Heart right ventricle (tissue), 16 donors: ENCODE data around the gene VEGFA. TPM values are rescaled to one million over a fixed set of nuclear protein-coding genes. Genes with fewer than 3 reads are reported as not detected.

ENCODE experiments used
- ATAC-seq, 8 donors: fragments of 200-7000 bp; cut with Tn5 transposase; one replicate each; pipeline ENCODE4 v1.9.1; 2020; ENCODE audit warnings: mild to moderate bottlenecking in 8 of 8, moderate library complexity in 8 of 8, moderate number of reproducible peaks in 1 of 8
- DNase-seq, 2 donors: peaks; one replicate each; pipeline ENCODE4 v3.0.0-alpha.2; 2020
- H3K27ac ChIP-seq, 10 donors: fragments of 200-600 bp; sonication (generic) in 2 of 10; one replicate each; pipeline versions ENCODE4 v1.5.0 to v1.8.0; 2020 to 2022; ENCODE audit warnings: mild to moderate bottlenecking in 3 of 10
- H3K27me3 ChIP-seq, 7 donors: fragments of 200-600 bp; one replicate each; pipeline ENCODE4 v1.8.0; 2021 to 2022; ENCODE audit warnings: mild to moderate bottlenecking in 2 of 7
- H3K36me3 ChIP-seq, 9 donors: fragments of 200-600 bp; sonication (generic) in 1 of 9; one replicate each; pipeline versions ENCODE4 v1.5.0 to v1.8.0; 2020 to 2022; ENCODE audit warnings: mild to moderate bottlenecking in 2 of 9
- H3K4me1 ChIP-seq, 9 donors: fragments of 200-600 bp; sonication (generic) in 1 of 9; one replicate each; pipeline versions ENCODE4 v1.5.0 to v1.8.0; 2020 to 2022; ENCODE audit warnings: mild to moderate bottlenecking in 4 of 9
- H3K4me3 ChIP-seq, 10 donors: fragments of 200-600 bp; sonication (generic) in 2 of 10; one replicate each; pipeline versions ENCODE4 v1.5.0 to v1.8.0; 2020 to 2022; ENCODE audit warnings: mild to moderate bottlenecking in 7 of 10, moderate library complexity in 2 of 10
- H3K9me3 ChIP-seq, 11 donors: fragments of 200-600 bp in 10 of 11; sonication (generic) in 2 of 11; one replicate each; pipeline versions ENCODE4 v1.5.0 to v1.8.0; 2013 to 2022; ENCODE audit warnings: mild to moderate bottlenecking in 2 of 11, control low read depth in 1 of 11, moderate library complexity in 1 of 11
- WGBS, 2 donors: extraction: QIAGEN DNeasy Blood & Tissue Kit; methylation state at CpG; one replicate each; pipeline ENCODE4 v1.1.7; 2013; ENCODE audit warnings: inconsistent platforms in 1 of 2; 5-methylcytosine and 5-hydroxymethylcytosine counted together
- intact Hi-C, 10 donors: fragments of 100-400 bp; cut with DNase I; formaldehyde crosslinking; loops; one replicate each; pipeline versions ENCODE4 v1.11.1 to v1.14.2; 2022
- polyA plus RNA-seq, 2 donors: library from polyadenylated mRNA; stranded (reverse); fragments of 200-250 nt; gene quantifications; one replicate each; pipeline ENCODE4 v1.2.3, GENCODE V29; 2013
- total RNA-seq, 10 donors: library from RNA; stranded (reverse); fragmentation: NEBNext Ultra II Directional in 3 of 10; extraction: Animal tissue kit (Norgen Biotek cat#: 25700) in 3 of 10; gene quantifications; one replicate each; pipeline versions ENCODE4 v1.2.1 to v1.2.4, GENCODE V29; 2021 to 2023
- TF ChIP-seq, protein P1 (sequence below), 9 donors: fragments of 200-600 bp; sonication (generic) in 2 of 9; IDR thresholded peaks; one replicate each; pipeline versions ENCODE4 v1.5.0 to v1.8.0; 2021 to 2022; ENCODE audit warnings: antibody characterized with exemption in 9 of 9, mild to moderate bottlenecking in 5 of 9, moderate library complexity in 1 of 9
- donor health status: Arrhythmogenic right ventricular cardiomyopathy.
- donor health status: ischemic (EF 13 %, LVEDD 7.1; RV severe dilation, severe dysfunction).
- donor health status: healthy with polysubstance abuse.
- donor health status: DM: no; HTN: yes; CAD: no.
- donor health status: DM: no; HTN: no; CAD: no.
- donor health status: ischemic (EF 25% LVEDD 6.9; RV normal size, moderate dysfunction).
- donor health status: ischemic (EF 25% LVEDD 5.7; RV mildly dilated, moderate dysfunction).
- donor health status: healthy.
- donor health status: DM: yes; HTN: yes; CAD: no.
- donor health status: Ischemic cardiomyopathy.
- donor health status: ischemic (EF 35%, LVEDD 5.7; RV mildly dilated, moderate dysfunction).
- donor health status: nonischemic (EF 11% LVEDD 7.7; RV severe dilation, severe dysfunction).
- donor health status: DM: yes; HTN: yes; CAD: no.
- donor health status: PGD.
- donor health status: ischemic (EF 29% LVEDD 5.4; RV normal size, mild dysfunction).
- donor health status: nonischemic (EF 23%, LVEDD 6.1; RV moderate dilation, normal function).

Gene VEGFA
- total and polyA plus RNA-seq, 12 donors, result 133 to 456 (median 216) TPM

DNA sequence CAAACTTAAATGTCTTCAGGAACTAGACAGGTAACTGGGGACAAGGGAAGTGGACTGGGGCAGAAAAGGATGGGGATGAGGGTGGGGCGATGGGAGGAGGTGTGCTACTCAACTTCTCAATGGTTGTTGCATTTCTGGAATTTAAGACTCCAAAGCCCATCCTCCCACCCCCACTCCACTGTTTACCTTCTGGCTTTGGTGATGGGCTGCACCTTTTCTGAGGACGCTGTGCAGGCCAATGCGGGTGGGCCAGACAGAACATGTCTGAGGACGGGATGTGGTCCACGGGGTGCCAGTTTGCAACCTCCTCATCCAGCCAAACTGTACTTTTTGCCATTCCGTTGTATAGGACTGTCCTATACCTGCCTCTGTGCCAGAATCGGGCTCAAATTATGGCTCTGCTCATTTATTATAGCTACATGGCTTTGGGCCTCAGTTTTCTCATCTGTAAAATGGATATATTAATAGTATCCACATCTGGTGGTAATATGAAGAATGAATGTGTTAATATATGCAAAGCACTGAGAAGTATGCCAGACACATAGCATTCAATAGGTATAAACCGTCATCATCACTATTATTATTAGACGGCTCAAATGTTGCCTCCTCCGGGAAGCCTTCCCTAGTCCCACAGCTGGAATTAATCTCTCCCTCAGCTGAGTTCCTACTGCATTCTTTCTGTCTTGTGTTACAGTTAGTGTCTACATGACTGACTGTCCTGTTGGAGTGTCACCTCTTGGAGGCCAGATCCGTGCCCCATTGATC lies 31.0 kb upstream of the VEGFA start:
- no peak for DNase-seq
- TF ChIP-seq, protein P1, sequence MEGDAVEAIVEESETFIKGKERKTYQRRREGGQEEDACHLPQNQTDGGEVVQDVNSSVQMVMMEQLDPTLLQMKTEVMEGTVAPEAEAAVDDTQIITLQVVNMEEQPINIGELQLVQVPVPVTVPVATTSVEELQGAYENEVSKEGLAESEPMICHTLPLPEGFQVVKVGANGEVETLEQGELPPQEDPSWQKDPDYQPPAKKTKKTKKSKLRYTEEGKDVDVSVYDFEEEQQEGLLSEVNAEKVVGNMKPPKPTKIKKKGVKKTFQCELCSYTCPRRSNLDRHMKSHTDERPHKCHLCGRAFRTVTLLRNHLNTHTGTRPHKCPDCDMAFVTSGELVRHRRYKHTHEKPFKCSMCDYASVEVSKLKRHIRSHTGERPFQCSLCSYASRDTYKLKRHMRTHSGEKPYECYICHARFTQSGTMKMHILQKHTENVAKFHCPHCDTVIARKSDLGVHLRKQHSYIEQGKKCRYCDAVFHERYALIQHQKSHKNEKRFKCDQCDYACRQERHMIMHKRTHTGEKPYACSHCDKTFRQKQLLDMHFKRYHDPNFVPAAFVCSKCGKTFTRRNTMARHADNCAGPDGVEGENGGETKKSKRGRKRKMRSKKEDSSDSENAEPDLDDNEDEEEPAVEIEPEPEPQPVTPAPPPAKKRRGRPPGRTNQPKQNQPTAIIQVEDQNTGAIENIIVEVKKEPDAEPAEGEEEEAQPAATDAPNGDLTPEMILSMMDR (IDR thresholded peaks at IDR 0.05), result no peak
- intact Hi-C loops, result no loop called here

DNA sequence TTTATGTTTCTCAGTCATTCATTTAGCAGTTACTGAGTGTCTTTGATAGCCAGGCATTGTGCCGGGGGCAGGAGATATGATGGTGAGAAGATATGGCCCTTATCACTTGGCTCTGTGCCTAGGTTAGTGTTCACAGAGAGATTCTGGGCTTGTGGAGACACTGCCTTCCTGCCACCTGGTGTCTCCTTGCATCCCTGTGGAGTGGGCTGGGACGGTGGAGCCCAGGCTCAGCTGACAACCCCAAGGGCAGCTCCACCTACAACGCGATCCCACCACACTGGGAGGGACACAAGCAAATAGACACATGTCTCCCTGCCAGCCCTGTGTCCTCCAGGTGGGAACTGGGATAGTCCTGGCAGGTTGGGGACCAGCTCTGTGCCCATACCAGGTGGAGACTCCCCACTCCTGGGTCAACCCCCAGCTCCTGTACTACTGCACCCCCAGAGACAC lies 30.3 kb upstream of the VEGFA start:
- H3K4me1 ChIP-seq, result peaks cover 0 to 12% (median 5%) of the 10 kb centered on the region in 9 donors
- no peaks in the 10 kb centered on the region for H3K9me3 ChIP-seq
- ATAC-seq (no peak), DNase-seq (no peak)
- no peak overlapping the region for H3K27ac ChIP-seq
- intact Hi-C loops, result no loop called here
- WGBS, 2 donors, result 49 to 50% methylated on average over 4 of the region's 4 CpGs
- H3K4me3 ChIP-seq, result no peak overlapping the region
- H3K36me3 ChIP-seq, result no peaks in the 10 kb centered on the region
- no peaks in the 10 kb centered on the region for H3K27me3 ChIP-seq
- TF ChIP-seq, protein P1 (IDR thresholded peaks at IDR 0.05), result no peak

More for the DNA sequence above, 31.0 kb upstream of the VEGFA start:
- H3K4me3 ChIP-seq, result no peak overlapping the region
- WGBS, 2 donors, result 89% methylated on average over 11 of the region's 11 CpGs
- H3K27ac ChIP-seq, result no peak overlapping the region
- H3K9me3 ChIP-seq, result no peaks in the 10 kb centered on the region
- peaks cover 0 to 12% (median 5%) of the 10 kb centered on the region in 9 donors for H3K4me1 ChIP-seq
- no peak for ATAC-seq
- no peaks in the 10 kb centered on the region for H3K36me3 ChIP-seq
- H3K27me3 ChIP-seq, result no peaks in the 10 kb centered on the region

DNA sequence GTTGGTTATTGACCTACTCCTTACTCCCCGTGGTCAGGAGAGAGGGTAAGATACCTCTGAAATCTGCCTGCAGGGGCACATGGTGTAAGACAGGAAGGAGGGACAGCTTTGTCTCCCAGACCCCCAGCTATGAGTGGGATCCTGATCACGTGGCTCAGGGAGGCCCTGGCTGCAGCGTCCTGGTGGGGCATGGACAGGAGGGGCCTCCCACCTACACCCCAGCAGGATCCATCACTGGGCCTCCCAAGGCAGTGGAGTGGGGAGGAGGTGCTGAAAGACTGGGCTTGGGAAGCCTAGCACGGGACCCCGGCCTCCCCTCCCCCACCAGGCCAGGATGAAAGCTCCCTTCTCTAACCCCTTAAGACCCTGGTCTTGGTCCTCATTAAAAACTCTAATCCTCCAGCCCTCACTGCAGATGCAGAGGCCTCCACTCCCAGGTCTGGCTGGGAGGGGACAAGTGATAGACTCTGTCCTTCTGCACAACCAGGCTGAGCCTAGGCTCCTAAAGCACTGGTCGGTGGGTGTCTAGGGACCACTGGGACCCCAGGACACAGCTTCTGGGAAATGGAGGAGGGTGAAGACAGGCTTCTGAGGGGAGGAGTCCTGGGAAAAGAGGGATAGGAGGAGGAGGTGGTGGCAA lies 29.6 kb upstream of the VEGFA start:
- H3K4me1 ChIP-seq, result peaks cover 0 to 12% (median 5%) of the 10 kb centered on the region in 9 donors
- no peaks in the 10 kb centered on the region for H3K36me3 ChIP-seq
- DNase-seq (no peak), ATAC-seq (no peak)
- WGBS, 2 donors, result 70 to 76% methylated on average over 6 of the region's 6 CpGs
- TF ChIP-seq, protein P1 (IDR thresholded peaks at IDR 0.05), result no peak
- intact Hi-C loops, result no loop called here
- no peaks in the 10 kb centered on the region for H3K27me3 ChIP-seq
- no peak overlapping the region for H3K27ac ChIP-seq
- no peak overlapping the region for H3K4me3 ChIP-seq
- no peaks in the 10 kb centered on the region for H3K9me3 ChIP-seq

DNA sequence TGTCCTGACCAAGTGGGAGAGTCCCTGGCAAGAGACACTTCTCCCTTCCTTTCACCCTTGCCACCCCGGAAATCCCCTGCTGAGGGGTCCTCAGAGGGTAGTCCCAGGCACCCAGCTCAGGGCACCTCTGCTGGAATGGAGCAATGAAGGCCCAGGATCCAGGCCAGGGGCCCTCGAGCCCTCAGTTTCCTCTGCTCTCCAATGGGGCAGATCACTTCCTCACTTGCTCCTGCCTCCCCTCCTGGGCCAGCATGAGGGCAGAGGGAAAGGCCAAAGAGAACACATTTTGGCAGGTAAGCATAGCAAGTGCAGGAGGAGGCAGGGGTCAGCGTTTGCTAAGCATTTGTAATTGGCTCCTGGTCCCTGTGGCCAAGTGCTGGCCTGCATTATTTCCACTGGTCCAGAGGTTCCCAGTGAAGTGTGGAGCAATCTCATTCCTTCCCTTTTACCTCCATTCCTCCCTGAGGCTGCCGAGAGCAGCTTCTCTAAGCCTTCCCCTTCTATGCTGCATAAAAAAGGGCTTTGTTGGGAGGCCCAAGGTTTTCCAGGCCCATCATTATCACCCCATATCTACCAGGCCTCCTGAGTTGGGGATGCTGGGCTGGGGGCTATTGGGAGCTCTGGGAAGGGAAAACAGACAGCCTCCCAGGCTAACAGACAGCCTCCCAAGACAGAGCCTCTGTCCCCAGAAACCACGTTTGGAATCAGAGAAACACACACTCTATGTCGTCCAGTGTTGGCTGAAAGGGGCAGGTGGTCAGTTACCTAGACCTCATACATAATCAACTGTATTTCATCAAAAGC lies 28.8 kb upstream of the VEGFA start:
- no peak for DNase-seq
- 71 to 82% methylated on average over 6 of the region's 6 CpGs for WGBS, 2 donors
- H3K36me3 ChIP-seq, result no peaks in the 10 kb centered on the region
- H3K4me3 ChIP-seq, result no peak overlapping the region
- no peak for ATAC-seq
- no peaks in the 10 kb centered on the region for H3K9me3 ChIP-seq
- no peaks in the 10 kb centered on the region for H3K27me3 ChIP-seq
- peaks cover 0 to 12% (median 5%) of the 10 kb centered on the region in 9 donors for H3K4me1 ChIP-seq
- TF ChIP-seq, protein P1 (IDR thresholded peaks at IDR 0.05), result no peak
- intact Hi-C loops, result no loop called here
- no peak overlapping the region for H3K27ac ChIP-seq
